NCI-H1105 (cell line): Measurements from ENCODE around the gene MAP7D1.
A peak's percentile ranks its signal among the peaks of the same experiment; 100 is the strongest.

ENCODE experiments used
- DNase-seq: peaks from one replicate; lab custom pipeline; 2025; lab: John Stamatoyannopoulos, UW

Gene MAP7D1

DNA sequence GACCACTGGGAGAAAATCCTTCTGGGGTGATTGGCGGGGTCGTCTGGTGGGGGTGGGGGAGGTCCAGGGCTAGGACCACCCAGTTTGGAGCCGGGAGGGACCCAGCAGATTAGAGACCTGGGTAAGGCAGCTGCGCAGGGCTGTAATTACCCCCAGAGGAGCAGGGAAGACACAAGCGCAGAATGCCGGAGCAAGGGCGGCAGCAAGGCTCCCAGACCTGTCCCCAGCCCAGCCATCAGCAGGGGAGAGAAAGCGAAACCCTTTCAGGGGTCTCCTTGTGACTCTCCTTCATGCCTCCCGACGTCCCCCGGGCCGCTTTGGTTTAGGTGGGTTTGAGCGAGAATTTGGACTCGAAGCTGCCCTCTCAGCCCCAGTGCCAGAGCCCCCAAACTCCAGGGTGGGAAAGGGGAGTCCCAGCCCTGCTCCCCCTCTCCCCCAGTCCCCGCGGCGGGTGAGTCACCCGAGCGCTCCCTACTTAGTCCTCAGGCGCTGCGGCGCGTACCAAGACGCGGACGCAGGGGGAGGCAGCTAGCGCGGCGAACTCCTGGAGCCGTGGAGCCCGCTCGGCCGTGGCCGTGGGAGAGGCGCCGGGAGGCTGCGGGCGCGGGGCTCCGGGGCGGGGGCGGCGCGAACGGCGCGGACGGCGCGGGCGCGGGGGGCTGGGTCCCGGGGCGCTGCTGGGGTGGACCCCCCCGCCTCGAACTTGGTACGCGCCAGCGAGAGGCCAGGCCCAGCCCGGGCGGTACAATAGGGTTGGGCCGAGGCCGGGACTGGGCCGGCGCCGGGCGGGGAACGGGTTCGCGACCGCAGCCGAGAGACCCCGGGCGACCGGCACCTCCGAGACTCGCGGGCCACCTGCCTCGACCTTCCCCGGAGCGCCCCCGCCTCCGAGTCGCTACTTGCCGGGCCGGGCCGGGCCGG lies at the start of gene MAP7D1:
MAP7D1 (plus strand) TSS at position 753 of the 921 bp plus-strand sequence. CDS start 258 bp downstream, outside the sequence.
- peak; percentile 67 for DNase-seq

DNA sequence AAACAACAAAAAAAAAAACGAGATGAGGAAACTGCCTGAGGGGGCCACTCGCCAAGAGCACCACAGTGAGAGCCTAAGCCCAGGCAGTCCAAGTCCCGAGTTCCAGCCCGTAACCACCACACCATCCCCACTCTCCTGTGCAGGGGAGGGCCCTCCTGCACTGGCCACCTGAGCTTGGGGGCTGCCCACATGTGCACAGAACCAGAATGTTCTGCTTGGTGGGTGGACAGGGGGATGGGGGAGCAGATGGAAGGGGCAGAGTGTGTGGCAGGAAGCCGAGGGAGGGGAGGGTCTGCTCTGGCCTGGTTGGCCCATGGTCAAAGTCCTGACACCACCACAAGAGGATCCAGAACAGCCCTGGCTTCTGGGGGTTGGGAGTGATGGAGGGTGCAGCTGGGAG lies 49.7 kb upstream of the MAP7D1 start:
- no peak for DNase-seq

DNA sequence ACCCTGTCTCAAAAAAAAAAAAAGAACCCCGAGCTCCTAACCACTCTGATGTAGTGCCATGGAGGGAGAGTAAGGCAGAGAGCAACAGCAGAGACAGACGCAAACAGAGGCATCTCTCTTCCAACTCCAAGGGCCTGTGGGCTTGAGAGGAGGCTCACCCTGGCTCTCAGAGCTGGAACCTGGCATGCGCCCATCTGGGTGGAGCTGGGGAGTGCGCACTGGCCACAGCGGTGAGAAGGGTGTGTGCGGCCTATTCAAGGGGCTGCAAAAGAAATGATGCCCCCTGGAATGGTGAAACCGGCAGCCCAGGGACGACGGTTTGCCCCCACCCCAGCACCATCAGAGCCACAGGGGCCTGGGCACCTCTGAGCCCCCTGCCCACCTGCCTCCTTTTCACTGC lies 48.6 kb upstream of the MAP7D1 start:
- DNase-seq, result no peak

DNA sequence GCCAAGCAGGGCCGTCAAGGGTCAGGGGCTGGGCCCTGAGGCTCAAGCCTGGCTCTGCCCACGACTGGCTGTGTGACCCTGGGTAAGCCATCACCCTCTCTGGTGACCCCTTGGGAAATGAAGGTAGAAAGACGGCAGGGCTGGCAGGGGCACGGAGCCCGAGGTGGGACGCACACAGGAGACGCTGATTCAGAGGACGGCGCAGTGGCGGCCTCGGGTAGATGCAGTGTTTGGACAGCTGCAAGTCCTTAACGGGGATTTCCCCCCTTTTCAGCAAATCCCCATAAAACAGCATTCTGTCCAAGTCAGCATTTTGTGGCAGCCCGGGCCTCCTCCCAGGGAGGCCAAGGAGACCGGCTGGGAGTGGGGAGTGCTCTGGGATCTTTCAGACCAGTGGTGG lies 47.6 kb upstream of the MAP7D1 start:
- DNase-seq, result no peak

DNA sequence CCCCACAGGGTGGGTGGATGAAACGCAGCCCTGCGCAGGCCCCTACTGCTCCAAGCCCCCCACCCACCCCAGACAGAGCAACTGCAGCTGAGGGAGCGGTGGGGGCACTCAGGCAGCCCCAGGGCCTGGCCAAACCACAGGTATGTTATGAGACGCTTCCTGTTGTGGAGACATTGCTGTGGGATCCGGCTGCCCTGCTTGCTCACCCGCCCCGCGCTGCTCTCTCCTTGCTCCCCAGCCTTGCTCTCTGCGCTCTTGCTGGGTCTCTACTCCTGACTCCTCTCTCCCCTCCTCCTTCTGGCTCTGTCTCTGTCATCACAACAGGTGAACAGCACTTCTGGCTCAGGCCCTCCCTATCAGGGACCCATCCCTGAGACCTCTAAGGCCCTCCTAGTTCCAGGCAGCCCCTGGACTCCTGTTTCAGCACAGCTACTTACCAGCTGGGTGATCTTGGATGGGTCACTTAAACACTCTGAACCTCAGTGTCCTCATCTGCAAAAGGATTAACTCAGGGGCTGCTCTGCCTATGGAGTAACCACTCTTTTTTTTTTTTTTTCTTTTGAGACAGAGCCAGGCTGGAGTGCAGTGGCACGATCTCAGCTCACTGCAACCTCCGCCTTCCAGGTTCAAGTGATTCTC lies 46.8 kb upstream of the MAP7D1 start:
- DNase-seq, result no peak

DNA sequence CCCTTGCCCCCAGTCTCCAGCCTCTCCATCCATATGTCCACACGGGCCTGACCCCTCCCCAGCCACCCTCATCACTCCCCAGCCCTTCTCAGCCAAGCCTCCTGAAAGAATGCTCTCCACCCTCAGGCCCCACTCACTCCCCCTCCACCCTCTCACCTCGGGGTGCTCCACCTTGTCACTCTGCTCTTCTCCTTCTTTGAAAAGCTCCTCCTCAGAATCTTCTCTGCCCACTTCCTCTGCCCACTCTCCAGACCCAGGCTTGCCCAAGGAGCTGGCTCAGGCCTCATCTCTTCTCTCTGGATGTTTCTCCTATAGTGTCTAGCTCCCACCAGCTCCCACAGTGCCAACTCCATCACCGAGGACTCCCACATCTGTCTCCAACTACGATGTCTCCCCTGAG lies 44.8 kb upstream of the MAP7D1 start:
- no peak for DNase-seq

DNA sequence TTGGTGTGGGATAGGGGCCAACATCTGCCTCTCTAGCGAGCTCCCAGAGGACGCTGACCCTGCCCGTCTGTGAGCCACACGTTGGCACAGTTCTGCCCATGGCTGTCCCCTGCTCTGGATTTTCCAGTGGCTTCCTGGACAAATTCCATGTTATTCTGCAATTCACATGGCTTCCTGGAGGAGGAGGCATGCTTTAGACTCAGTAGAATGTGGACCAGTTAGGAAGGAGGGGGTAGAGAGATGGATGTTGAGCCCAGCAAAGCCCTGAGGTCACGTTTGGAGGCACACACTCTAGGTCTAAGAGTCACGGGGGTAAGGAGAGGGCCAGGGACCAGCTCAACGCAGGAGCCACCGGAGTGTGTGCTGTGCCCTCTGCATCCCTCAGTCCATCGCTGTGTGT lies 43.1 kb upstream of the MAP7D1 start:
- no peak for DNase-seq

DNA sequence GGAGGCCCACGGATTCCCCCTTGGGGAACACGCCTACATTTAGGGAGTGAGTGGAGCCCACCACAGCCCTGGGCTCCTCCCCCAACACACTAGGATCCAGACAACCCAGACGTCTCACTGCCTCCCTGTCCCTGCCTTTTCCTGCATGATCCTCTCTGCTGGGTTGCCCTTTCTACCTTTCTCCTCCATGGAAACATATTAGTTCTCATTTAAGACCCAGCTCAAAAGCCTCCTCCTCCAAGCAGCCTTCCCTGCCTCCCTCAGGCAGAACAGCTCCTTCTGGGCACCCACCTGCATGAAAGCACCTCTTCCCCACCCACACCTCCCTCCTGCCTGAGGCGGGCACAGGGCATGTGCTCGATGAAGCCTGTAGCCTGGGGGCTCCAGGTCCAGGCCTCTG lies 41.6 kb upstream of the MAP7D1 start:
- DNase-seq, result no peak

DNA sequence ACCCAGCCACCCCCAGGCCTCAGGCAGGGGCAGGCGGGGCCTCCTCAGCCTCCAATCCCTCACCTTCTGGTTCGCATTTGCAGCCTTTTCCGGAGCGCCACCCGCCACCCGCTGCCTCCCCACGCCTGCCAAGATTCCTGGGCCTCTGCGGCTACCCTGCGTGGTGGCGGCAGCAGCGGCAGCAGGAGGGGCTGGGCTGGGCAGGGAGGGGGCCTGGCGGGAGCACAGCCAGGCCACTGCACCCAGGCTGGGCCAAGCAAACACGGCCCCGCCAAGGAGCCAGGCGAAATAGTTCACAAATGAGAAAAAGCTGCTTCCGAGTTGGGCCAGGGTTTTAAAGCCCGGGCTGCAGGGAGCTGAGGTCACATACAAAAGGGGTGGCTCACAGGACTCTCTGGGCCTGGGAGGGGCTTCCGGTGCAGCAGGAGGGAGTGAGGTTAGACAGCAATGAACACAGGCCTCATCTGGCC lies 40.7 kb upstream of the MAP7D1 start:
- DNase-seq, result no peak

DNA sequence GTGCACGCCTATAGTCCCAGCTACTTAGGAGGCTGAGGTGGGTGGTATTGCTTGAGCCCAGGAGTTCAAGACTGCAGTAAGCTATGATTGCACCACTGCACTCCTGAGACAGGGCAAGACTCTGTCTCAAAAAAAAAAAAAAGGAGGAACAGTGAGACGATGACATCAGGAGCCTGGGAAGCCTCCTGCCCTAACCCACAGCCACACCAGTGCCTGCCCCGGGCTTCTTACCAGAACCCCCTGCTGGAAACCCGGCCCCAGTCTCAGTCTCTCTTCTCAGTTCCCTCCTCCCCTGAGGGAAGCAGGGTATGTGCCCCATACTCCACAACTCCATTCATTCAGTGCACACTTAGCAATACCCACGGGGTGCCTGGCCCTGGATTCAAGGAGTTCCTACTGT lies 40.0 kb upstream of the MAP7D1 start:
- DNase-seq, result no peak

DNA sequence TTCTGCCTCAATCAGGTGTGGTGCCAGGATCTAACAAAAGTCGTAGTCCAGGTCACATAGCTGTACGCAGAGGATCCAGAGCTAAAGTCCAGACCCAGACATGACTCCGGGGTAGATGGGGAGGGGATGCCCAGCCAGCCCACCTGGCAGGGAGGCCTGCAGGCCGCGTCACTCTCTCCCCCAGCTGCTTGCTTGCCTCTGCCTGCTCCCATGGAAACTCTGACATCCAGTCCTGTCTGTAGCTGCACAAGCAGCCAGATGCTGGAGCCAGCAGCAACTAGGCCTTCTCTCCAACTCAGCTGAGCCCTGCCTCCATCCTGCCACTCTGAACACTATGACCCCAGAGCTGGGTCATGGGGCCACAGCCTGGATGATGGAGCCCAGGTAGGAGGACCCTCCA lies 39.1 kb upstream of the MAP7D1 start:
- no peak for DNase-seq

DNA sequence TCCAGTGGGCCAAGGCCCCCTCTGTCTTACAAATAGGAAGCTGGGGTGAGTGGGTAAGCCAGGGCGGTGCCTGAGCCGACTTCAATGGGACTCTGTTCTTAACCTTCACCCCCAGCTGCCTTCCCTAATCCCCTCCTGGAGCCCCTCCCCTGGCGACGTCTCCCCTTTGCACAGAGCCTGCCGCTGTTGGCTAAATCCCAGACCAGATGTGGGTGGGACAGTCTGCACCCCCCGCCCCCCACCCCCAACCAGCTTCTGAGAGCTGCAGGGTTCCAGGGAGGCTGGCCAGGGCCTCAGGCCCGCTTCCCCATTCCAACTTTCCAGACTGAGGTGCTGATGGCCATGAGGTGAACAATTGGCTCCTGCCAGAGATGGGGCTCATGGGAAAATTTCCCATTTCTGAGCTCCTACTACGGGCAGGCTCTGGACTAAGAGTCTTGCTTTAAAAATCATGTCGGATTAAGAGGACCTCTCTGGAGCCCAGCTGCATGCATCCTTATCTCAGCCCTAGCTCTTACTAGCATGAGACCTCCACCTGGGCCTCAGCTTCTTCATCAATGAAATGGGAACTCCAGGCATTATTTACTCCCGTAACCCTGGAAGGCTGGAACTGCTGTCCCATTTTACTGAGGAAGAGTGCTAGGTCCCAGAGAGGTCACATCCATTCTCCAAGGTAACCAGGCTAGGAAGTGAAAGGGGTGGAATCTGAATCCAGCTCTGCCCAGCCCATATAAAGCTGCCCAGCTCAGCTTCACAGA lies 37.3 kb upstream of the MAP7D1 start:
- DNase-seq, result no peak

DNA sequence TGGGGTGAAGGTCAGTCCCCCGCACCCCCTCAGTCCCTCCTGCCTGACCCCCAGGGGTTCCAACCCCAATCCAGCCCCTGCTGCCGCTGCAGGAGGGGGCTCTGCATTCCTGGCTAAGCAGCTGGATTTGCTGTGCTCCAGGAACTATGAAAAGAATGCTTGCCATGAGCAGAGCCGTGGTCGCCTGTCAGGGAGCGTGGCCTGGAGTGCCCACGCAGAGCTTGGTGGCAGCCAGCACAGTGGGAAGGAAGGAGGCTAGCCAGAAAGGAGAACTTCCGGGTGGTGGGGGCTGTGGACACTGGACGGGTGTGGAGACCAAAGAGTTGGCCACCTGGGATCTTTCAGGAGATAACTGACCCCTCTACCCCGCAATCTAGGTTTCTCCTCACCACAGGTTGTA lies 36.5 kb upstream of the MAP7D1 start:
- no peak for DNase-seq

DNA sequence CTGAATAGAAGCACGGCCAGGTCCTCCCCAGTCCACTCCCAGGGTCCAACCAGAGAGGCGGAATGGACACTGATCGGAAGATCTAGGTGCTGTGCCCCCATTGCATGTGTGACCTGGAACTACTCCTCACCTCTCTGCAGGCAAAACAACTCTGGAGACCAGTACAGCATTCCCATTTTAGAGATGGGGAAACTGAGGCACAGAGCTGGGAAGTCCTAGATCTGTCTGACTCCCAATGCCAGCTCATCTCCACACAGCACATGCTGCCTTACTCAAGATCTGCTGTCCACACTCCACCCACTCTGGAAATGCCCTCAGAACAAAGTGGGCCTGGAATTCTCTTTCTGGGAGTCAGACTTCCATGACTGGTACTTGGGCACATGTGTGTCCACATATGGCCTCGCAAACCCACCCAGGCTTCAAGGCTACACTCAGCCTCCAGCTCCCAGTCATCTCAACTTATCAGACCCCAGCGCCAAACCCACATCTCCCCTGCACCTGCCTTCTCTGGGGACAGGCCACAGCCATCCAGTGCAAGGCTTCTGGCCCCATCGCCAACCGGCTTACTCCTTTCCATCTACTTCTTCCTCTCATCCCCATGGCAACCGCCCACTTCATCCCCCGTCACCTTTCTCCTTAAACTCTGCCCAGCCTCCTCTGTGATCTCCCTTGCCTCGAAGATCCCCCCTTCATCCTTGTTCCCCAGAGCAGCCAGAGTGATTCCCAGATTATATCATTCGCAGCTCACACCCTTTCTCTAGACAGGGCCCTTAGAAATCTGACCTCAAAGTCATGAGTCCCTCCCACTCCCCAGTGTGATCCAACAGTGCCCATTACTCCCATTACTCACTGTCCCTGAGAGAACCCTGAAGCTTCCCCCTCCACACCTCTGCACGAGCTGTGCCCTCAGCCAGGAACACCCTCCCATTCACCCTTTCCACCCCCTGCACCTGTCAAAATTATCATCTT lies 33.6 kb upstream of the MAP7D1 start:
- DNase-seq, result no peak

DNA sequence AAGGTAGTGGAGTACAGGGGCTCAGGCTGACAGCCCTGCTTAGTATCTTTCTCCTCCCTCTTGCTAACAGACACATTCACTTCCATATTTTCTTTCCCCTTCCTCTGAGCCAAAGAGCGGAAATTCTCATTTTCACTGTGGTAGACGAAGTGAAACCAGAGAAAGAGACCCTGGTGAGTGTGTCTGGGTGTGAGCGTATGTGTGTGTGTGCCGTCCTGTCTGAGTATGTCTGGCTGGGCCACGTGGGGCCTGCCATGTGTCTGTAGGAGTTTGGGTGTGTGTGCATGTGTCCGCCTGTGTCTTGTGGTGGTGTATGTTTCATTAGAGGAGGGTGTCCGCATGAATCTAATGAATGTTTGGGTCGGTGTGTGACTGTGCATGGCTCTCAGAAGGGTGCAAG lies 32.6 kb upstream of the MAP7D1 start:
- no peak for DNase-seq

DNA sequence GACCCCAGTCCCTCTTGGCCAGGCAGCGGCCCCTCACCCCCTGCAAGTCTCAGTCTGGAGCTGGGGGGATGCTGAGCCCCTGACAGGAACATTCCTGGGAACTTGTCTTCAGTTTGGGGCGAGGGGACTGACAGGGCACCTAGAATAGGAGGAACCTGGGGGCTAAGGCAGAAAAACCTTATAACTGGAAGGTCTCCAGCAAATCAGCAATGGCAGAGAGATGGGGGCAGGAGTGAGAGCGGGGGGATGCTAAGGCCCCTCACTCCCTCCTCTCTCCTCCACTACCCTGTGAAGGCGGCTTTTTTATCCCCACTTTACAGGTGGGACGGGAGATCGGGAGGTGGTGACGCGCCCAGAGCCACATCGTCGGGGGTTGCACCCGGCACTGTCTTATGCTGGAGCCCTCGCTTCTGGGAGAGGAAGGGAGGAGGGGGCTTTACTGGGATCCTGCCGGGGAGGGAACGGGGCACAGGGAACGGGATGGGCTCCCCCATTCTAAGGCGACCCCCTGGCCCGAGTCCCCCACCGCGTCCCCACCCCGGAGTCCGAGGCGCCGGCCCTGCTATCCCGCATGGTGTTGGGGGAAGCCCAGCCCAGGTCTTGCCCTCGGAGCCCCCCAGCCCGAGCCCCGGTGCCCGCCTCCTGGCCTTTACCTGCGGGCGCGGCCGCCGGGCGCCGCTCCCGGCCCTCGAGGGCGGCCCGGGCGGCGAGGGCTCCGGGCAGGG lies 31.4 kb upstream of the MAP7D1 start:
- no peak for DNase-seq

DNA sequence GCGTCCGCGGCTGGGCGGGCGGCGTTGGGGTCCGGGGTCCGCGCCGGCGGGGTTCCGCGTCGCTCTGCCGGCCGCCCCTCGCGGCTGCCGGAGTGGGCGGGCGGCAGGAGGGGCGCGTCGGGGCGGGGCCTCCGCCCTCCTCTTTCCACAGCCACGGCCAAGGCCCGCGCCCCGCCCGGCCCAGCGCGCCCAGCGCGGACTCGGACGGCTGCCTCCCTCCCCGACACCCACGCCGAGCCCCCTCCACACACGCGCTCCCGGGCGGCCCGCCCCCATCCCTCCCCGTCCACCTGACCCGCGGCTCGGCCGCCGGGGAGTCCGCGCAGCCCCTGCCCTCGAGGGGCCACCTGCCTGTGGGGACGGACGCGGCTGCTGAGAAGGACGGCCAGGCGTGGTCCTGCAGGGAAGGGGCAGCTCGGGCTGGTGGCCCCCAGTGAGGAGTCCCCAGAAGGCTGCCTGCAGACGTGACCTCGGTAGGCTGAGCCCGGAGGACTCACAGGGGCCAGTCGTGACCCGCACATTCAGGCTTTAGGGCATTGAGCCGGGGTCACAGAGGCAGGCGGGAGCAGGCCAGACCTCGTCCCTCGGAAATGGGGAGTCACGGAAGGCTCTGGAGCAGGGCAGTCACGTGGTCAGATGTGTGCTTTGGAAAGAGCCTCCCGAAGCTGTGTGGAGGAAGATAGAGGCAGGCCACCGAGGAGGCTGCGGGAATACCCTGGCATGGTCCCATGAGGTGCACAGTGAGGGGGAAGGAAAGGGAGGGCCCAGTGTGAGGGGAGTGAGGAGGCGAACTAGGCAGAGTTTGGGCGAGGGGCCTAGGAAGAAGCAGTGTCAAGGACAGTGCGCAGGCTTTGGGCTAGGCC lies 30.6 kb upstream of the MAP7D1 start, which contains the start of gene COL8A2:
COL8A2 (minus strand) TSS at position 94 of the 863 bp plus-strand sequence. CDS start 24,980 bp downstream, outside the sequence.
- DNase-seq, result no peak

DNA sequence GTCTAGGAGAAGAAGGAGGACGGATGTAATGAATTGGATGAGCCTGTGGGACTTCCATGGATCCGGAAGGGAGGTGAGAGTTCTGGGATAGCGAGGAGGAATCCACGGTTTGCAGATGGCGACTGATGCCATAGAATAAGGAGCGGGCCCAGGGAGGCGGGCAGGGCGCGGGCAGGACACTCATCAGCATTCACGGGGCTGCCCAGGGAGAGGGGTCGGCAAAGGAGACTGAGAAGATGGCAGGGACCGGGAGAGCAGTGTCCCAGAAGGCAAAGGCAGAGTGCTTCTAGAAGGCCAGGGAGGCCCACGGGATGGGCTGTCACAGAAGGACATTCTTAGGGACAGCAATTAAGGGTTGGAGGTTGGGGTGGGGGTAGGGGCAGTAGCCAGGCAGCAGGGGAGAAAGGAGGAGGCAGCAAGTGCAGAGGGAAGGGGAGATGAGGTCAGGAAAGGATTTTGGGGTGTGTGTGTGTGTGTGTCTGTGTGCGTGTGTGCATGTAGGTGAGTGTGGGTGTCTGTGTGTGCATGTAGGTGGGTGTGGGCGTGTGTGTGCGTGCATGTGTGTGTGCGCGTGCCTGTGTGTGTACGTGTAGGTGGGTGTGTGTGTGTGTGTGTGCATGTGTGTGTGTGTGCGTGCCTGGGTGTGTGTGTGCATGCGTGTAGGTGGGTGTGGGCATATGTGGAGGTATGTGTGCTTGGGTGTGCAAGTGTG lies 29.8 kb upstream of the MAP7D1 start:
- DNase-seq, result no peak
